K562 (cell line): ENCODE data around the gene TRAPPC4. TPM values are rescaled to one million over a fixed set of nuclear protein-coding genes. Genes with fewer than 3 reads are reported as not detected.
A peak's percentile ranks its signal among the peaks of the same experiment; 100 is the strongest.

Experiments used
- CCAR2 ChIP-seq: fragments of 200-400 bp; formaldehyde crosslinking; IDR thresholded peaks from 2 replicates; pipeline ENCODE4 v1.6.1; 2017; ENCODE audit warnings: mild to moderate bottlenecking, low read depth, low read length
- CHCHD3 ChIP-seq: fragments of 250-450 bp; sonication (Bioruptor Pico); IDR thresholded peaks from 2 replicates; pipeline ENCODE4 v2.1.2; 2022; ENCODE audit warnings: mild to moderate bottlenecking
- GABPB1 ChIP-seq: sonication (generic); formaldehyde crosslinking; IDR thresholded peaks from 2 replicates; pipeline ENCODE4 v1.8.0; 2022; ENCODE audit warnings: mild to moderate bottlenecking, missing genetic modification reagents
- HBP1 ChIP-seq: fragments of 450-650 bp; formaldehyde crosslinking; IDR thresholded peaks from 2 replicates; pipeline ENCODE4 v1.4.0; 2022; ENCODE audit warnings: missing genetic modification characterization
- HEY1 ChIP-seq: fragments of 250-450 bp; sonication (Bioruptor Pico); IDR thresholded peaks from 2 replicates; pipeline ENCODE4 v1.5.0; 2020; ENCODE audit warnings: mild to moderate bottlenecking, moderate library complexity, borderline replicate concordance
- HIVEP1 ChIP-seq: fragments of 250-450 bp; sonication (Bioruptor Pico); IDR thresholded peaks from 2 replicates; pipeline ENCODE4 v1.4.0; 2020; ENCODE audit warnings: mild to moderate bottlenecking
- HLTF ChIP-seq: fragments of 450-650 bp; IDR thresholded peaks from 2 replicates; pipeline ENCODE4 v1.6.1; 2016
- KDM1A ChIP-seq, 2 experiments: fragments of 450-650 bp; IDR thresholded peaks; 2 replicates each; pipeline ENCODE4 v1.6.1; 2016; ENCODE audit warnings: mild to moderate bottlenecking in 2 of 2
- LEF1 ChIP-seq: fragments of 450-650 bp; IDR thresholded peaks from 2 replicates; pipeline ENCODE4 v1.6.1; 2016; ENCODE audit warnings: mild to moderate bottlenecking
- MXD1 ChIP-seq: fragments of 250-450 bp; sonication (Bioruptor Pico); IDR thresholded peaks from 2 replicates; pipeline ENCODE4 v1.8.0; 2021; ENCODE audit warnings: borderline replicate concordance, mild to moderate bottlenecking, moderate library complexity; ENCODE audit not compliant: poor library complexity, severe bottlenecking
- NFIX ChIP-seq: fragments of 250-450 bp; sonication (Bioruptor Pico); IDR thresholded peaks from 2 replicates; pipeline ENCODE4 v1.4.0; 2020; ENCODE audit warnings: low read depth, mild to moderate bottlenecking, moderate library complexity
- SRSF7 ChIP-seq: fragments of 200-400 bp; formaldehyde crosslinking; optimal IDR thresholded peaks from 2 replicates; pipeline ENCODE3; 2017; ENCODE audit warnings: mild to moderate bottlenecking, low read depth, low read length
- TAF9B ChIP-seq: fragments of 450-650 bp; IDR thresholded peaks from 2 replicates; pipeline ENCODE4 v1.6.1; 2018; ENCODE audit warnings: mild to moderate bottlenecking; ENCODE audit not compliant: partially characterized antibody
- U2AF1 ChIP-seq: fragments of 200-400 bp; formaldehyde crosslinking; optimal IDR thresholded peaks from 2 replicates; pipeline ENCODE3; 2017; ENCODE audit warnings: mild to moderate bottlenecking, low read depth, low read length, moderate library complexity
- WHSC1 ChIP-seq: IDR thresholded peaks from one replicate; pipeline ENCODE4 v1.6.1; 2012; ENCODE audit warnings: low read length, control low read depth, inconsistent platforms
- ZNF143 ChIP-seq: sonication (generic); formaldehyde crosslinking; IDR thresholded peaks from 2 replicates; pipeline ENCODE4 v1.9.0; 2022; ENCODE audit warnings: mild to moderate bottlenecking, missing genetic modification reagents
- ZNF41 ChIP-seq: fragments of 250-450 bp; sonication (Bioruptor Pico); conservative IDR thresholded peaks from 2 replicates; pipeline ENCODE4 v1.4.0; 2020; ENCODE audit warnings: mild to moderate bottlenecking
- ZNF507 ChIP-seq: conservative IDR thresholded peaks from 2 replicates; pipeline ENCODE4 v1.6.1; 2017; ENCODE audit warnings: missing genetic modification characterization, missing compliant biosample characterization
- polyA plus RNA-seq, 8 experiments: library from polyadenylated mRNA; depleted of rRNA in 4 of 8; stranded (reverse) in 5 of 8; unstranded in 3 of 8; fragments of >200 nt; fragmentation: Nextera tagmentation in 2 of 8; fragmentation: Illumina TruSeq in 1 of 8; extraction: Ambion mirVana in 2 of 8; extraction: Trizol in 1 of 8; gene quantifications; 2 replicates each; pipeline versions ENCODE4 v1.2.1 to v1.2.3, GENCODE V29; 2011 to 2014; ENCODE audit warnings: inconsistent platforms in 1 of 8, missing spikeins in 1 of 8
- total RNA-seq, 7 experiments: library from RNA; depleted of rRNA in 6 of 7; stranded (reverse); fragments of >200 nt in 6 of 7; fragmentation: Illumina TruSeq in 2 of 7; extraction: Trizol in 2 of 7; gene quantifications; 2 replicates each; pipeline versions ENCODE4 v1.2.1 to v1.2.3, GENCODE V29; 2011 to 2021; ENCODE audit warnings: low replicate concordance in 1 of 7
- TF ChIP-seq, protein P1 (sequence below): fragments of 450-650 bp; IDR thresholded peaks from 2 replicates; pipeline ENCODE4 v1.6.1; 2016; ENCODE audit warnings: low read depth

Gene TRAPPC4
- total and polyA plus RNA-seq, 9 of the 15 experiments (the other 6 are each of a cell fraction or from before 2014, with no cell fraction given), result 121 to 524 (median 142) TPM

GRCh38 chr11:119057000-119057769 is 38.6 kb downstream of the TRAPPC4 start, which contains the start of gene HYOU1 (continued):
- TF ChIP-seq, protein P1, sequence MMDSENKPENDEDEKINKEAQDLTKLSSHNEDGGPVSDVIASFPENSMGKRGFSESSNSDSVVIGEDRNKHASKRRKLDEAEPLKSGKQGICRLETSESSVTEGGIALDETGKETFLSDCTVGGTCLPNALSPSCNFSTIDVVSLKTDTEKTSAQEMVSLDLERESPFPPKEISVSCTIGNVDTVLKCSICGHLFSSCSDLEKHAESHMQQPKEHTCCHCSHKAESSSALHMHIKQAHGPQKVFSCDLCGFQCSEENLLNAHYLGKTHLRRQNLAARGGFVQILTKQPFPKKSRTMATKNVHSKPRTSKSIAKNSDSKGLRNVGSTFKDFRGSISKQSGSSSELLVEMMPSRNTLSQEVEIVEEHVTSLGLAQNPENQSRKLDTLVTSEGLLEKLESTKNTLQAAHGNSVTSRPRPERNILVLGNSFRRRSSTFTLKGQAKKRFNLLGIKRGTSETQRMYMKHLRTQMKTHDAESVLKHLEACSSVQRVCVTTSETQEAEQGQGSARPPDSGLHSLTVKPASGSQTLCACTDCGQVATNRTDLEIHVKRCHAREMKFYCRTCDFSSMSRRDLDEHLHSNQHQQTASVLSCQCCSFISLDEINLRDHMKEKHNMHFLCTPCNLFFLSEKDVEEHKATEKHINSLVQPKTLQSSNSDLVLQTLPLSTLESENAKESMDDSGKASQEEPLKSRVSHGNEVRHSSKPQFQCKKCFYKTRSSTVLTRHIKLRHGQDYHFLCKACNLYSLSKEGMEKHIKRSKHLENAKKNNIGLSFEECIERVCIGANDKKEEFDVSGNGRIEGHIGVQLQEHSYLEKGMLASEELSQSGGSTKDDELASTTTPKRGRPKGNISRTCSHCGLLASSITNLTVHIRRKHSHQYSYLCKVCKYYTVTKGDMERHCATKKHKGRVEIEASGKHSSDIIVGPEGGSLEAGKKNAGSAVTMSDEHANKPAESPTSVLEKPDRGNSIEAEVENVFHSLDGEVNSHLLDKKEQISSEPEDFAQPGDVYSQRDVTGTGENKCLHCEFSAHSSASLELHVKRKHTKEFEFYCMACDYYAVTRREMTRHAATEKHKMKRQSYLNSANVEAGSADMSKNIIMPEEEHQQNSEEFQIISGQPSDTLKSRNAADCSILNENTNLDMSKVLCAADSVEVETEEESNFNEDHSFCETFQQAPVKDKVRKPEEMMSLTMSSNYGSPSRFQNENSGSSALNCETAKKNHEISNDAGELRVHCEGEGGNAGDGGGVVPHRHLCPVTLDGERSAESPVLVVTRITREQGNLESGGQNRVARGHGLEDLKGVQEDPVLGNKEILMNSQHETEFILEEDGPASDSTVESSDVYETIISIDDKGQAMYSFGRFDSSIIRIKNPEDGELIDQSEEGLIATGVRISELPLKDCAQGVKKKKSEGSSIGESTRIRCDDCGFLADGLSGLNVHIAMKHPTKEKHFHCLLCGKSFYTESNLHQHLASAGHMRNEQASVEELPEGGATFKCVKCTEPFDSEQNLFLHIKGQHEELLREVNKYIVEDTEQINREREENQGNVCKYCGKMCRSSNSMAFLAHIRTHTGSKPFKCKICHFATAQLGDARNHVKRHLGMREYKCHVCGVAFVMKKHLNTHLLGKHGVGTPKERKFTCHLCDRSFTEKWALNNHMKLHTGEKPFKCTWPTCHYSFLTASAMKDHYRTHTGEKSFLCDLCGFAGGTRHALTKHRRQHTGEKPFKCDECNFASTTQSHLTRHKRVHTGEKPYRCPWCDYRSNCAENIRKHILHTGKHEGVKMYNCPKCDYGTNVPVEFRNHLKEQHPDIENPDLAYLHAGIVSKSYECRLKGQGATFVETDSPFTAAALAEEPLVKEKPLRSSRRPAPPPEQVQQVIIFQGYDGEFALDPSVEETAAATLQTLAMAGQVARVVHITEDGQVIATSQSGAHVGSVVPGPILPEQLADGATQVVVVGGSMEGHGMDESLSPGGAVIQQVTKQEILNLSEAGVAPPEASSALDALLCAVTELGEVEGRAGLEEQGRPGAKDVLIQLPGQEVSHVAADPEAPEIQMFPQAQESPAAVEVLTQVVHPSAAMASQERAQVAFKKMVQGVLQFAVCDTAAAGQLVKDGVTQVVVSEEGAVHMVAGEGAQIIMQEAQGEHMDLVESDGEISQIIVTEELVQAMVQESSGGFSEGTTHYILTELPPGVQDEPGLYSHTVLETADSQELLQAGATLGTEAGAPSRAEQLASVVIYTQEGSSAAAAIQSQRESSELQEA, result no peak
- TF ChIP-seq KDM1A (IDR thresholded peaks at IDR 0.05) (peak; percentile 70 to 79; a peak in 2 of 4 replicates), ZNF41 (CRISPR knock-in tag) (no peak), HEY1 (CRISPR knock-in tag) (no peak), TAF9B (peak; percentile 25), SRSF7 (no peak), GABPB1 (CRISPR knock-in tag) (peak; percentile 88), LEF1 (0 out of 2 replicates have a peak, but pooled peaks have one; percentile 30), HIVEP1 (CRISPR knock-in tag) (no peak), ZNF507 (tag) (no peak), MXD1 (peak; percentile 59), ZNF143 (no peak), CHCHD3 (CRISPR knock-in tag) (no peak), WHSC1 (no peak), HBP1 (CRISPR knock-in tag) (no peak), HLTF (no peak), NFIX (CRISPR knock-in tag) (no peak), U2AF1 (no peak), CCAR2 (no peak)
